Stimulated activated effector memory CD8-positive, alpha-beta T cell treated with anti-CD3 and anti-CD28 coated beads, Interleukin-12 subunit alpha, Interleukin-12 subunit beta, amount 100 ng/mL, for 72 hours (primary cell): Measurements from ENCODE around the gene C16orf74.

Experiments
- ATAC-seq: fragments of 150-1000 bp; cut with Tn5 transposase; 2 replicates; pipeline ENCODE4 v1.10.0; 2021
- DNase-seq, 2 donors: peaks; one replicate each; pipeline ENCODE4 v3.0.0; 2021 to 2022; ENCODE audit warnings: low spot score in 2 of 2
- H3K27ac Mint-ChIP-seq: one replicate; pipeline ENCODE4 v1.8.0; 2022; ENCODE audit warnings: mild to moderate bottlenecking, mixed read lengths
- H3K36me3 Mint-ChIP-seq: one replicate; pipeline ENCODE4 v1.8.0; 2022; ENCODE audit warnings: mild to moderate bottlenecking, mixed read lengths
- H3K4me1 Mint-ChIP-seq: one replicate; pipeline ENCODE4 v1.8.0; 2022; ENCODE audit warnings: mixed read lengths
- H3K4me3 Mint-ChIP-seq: one replicate; pipeline ENCODE4 v1.8.0; 2022; ENCODE audit warnings: mild to moderate bottlenecking, mixed read lengths
- H3K9me3 Mint-ChIP-seq: one replicate; pipeline ENCODE4 v1.8.0; 2022; ENCODE audit warnings: mixed read lengths

C16orf74 gene

GRCh38 chr16:85659805-85660511 is 90.9 kb downstream of the C16orf74 start:
- no peak overlapping the region for H3K4me3 Mint-ChIP-seq
- peaks cover 91% of the 10 kb centered on the region for H3K36me3 Mint-ChIP-seq
- no peaks in the 10 kb centered on the region for H3K4me1 Mint-ChIP-seq
- H3K9me3 Mint-ChIP-seq = no peaks in the 10 kb centered on the region
- ATAC-seq (peak; percentile 74), DNase-seq (peak; percentile 57 to 87)
- peak overlapping the region; percentile 89 for H3K27ac Mint-ChIP-seq

- peak overlapping the region; percentile 89 for H3K27ac Mint-ChIP-seq
- ATAC-seq = no peak
- H3K4me3 Mint-ChIP-seq = no peak overlapping the region
- no peaks in the 10 kb centered on the region for H3K9me3 Mint-ChIP-seq
- peaks cover 86% of the 10 kb centered on the region for H3K36me3 Mint-ChIP-seq
- no peak for DNase-seq
- H3K4me1 Mint-ChIP-seq = no peaks in the 10 kb centered on the region
Measured at GRCh38 chr16:85659336-85659735, 91.6 kb downstream of the C16orf74 start.

GRCh38 chr16:85658504-85659326 is 92.2 kb downstream of the C16orf74 start:
- DNase-seq = no peak
- Mint-ChIP-seq H3K9me3 (no peaks in the 10 kb centered on the region), H3K36me3 (peaks cover 80% of the 10 kb centered on the region), H3K4me3 (no peak overlapping the region), H3K4me1 (no peaks in the 10 kb centered on the region), H3K27ac (no peak overlapping the region)
- ATAC-seq = no peak

- no peak overlapping the region for H3K27ac Mint-ChIP-seq
Measured at GRCh38 chr16:85657996-85658395, 92.9 kb downstream of the C16orf74 start.

More at GRCh38 chr16:85657996-85658395, 92.9 kb downstream of the C16orf74 start:
- ATAC-seq (no peak), DNase-seq (no peak)
- no peaks in the 10 kb centered on the region for H3K4me1 Mint-ChIP-seq
- no peak overlapping the region for H3K4me3 Mint-ChIP-seq
- peaks cover 73% of the 10 kb centered on the region for H3K36me3 Mint-ChIP-seq
- no peaks in the 10 kb centered on the region for H3K9me3 Mint-ChIP-seq
